ENCODE measurements around the gene NPLOC4.

GRCh38 chr17:81524865-81525159, 112.1 kb downstream of the NPLOC4 start:
- TF ChIP-seq POLR2A (IDR thresholded peaks at IDR 0.05; ENCODE audit: control extremely low read depth in 1 of 2, low read depth in 2 of 2, low read length in 2 of 2) (no peak), POLR2AphosphoS5 (IDR thresholded peaks at IDR 0.05; ENCODE audit: low read depth, low read length) (no peak), CTCF (IDR thresholded peaks at IDR 0.05; ENCODE audit: control extremely low read depth in 1 of 3, insufficient read depth in 1 of 3, low read depth in 1 of 3, low read length in 3 of 3) (no peak), CHD1 (IDR thresholded peaks at IDR 0.05; ENCODE audit: low read depth, low read length) (no peak), MAX (IDR thresholded peaks at IDR 0.05) (no peak), CEBPB (IDR thresholded peaks at IDR 0.05; ENCODE audit: low read depth, low read length) (no peak), YY1 (IDR thresholded peaks at IDR 0.05; ENCODE audit: low read depth, low read length) (no peak), EGR1 (IDR thresholded peaks at IDR 0.05; ENCODE audit: borderline replicate concordance, low read depth, low read length) (no peak), EZH2 (IDR thresholded peaks at IDR 0.05; ENCODE audit: low read depth, low read length, severe bottlenecking) (no peak), SP1 (IDR thresholded peaks at IDR 0.05; ENCODE audit: low read depth, low read length) (no peak), JUN (IDR thresholded peaks at IDR 0.05; ENCODE audit: low read depth, low read length) (no peak), ZNF274 (IDR thresholded peaks at IDR 0.05; ENCODE audit: borderline replicate concordance, extremely low read depth, low read length) (no peak)

Measured in H1 (cell line).